ENCODE data around the gene RIMBP2. TPM values are rescaled to one million over a fixed set of nuclear protein-coding genes. Genes with fewer than 3 reads are reported as not detected.

Gene RIMBP2
- polyA plus RNA-seq, 1 donor (not counting 4 experiments of a cell fraction or from before 2014, with no cell fraction given), result 0.16 TPM

GRCh38 chr12:130461447-130461815 is 254.7 kb downstream of the RIMBP2 start:
- H3K27me3 ChIP-seq (ENCODE audit: control insufficient read depth, extremely low read depth, insufficient read depth, low read length), result no peaks in the 10 kb centered on the region
- FAIRE-seq, result no peak

DNA sequence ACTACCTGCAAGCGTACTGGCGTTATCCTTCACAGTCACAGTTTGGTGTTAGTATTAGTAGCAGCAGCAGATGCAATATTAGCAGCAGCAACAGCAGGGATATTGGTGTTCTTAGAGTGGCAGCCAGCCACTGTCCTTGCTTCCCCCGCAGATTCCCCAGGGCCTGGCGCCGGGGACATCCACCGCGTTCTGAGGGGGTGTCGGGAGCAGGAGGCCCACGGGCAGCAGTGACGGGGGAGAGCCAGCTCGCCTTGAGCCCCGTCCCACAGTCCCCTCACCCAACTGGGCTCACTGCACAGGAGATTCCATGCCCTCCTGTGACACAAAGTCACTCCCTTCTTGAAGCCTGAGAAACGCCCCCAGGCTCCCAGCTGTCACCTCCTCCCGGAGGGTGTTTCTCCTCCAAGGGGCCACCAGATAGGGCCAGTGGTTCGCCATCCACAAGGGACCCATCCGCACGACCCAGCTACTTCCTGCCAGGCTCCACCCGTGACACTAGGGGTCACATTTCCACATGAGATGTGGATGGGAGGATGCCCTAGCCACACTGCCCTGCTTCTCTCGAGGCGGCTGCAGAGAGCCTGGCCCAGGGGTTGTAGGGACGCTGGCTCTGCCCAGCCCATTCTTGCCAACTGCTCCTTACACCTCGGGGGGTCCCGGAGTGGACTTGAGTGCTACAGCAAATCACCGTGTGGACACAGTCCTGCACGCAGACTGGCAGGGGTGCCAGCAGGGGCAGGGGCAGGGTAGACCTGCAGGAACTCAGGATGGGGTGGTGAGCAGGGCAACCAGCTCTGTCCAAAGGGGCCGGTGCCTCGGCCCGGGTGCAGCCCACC is 255.3 kb downstream of the RIMBP2 start:
- dilution Hi-C loops (cut with MboI; ENCODE audit: extremely low pct_ligation_motif_present, low sequenced_read_pairs), result no loop called here
- Histone ChIP-seq H2AFZ (ENCODE audit: control insufficient read depth, low read length) (no peak overlapping the region), H4K20me1 (ENCODE audit: control insufficient read depth, extremely low read depth, insufficient read depth, low read length) (no peaks in the 10 kb centered on the region), H3K9ac (ENCODE audit: control insufficient read depth, extremely low read depth, insufficient read depth, low read length) (no peak overlapping the region), H3K4me2 (ENCODE audit: control insufficient read depth, extremely low read depth, insufficient read depth, low read depth, low read length) (no peak overlapping the region), H3K79me2 (ENCODE audit: control insufficient read depth, insufficient read depth, low read length) (no peaks in the 10 kb centered on the region), H3K27me3 (ENCODE audit: control insufficient read depth, extremely low read depth, insufficient read depth, low read length) (no peaks in the 10 kb centered on the region), H3K27ac (ENCODE audit: control insufficient read depth, insufficient read depth, low read length) (no peak overlapping the region), H3K9me1 (ENCODE audit: control insufficient read depth, extremely low read depth, insufficient read depth, low read length) (no peaks in the 10 kb centered on the region), H3K9me3 (ENCODE audit: control insufficient read depth, low read depth, low read length) (peaks cover 5% of the 10 kb centered on the region), H3K36me3 (ENCODE audit: control insufficient read depth in 2 of 2, extremely low read depth in 1 of 2, insufficient read depth in 2 of 2, low read length in 2 of 2) (no peaks in the 10 kb centered on the region), H3K4me1 (ENCODE audit: control insufficient read depth, extremely low read depth, insufficient read depth, low read length) (no peaks in the 10 kb centered on the region), H3K4me3 (ENCODE audit: control insufficient read depth in 2 of 3, extremely low read depth in 1 of 3, insufficient read depth in 2 of 3, low read depth in 1 of 3, low read length in 3 of 3) (no peak overlapping the region)
- TF ChIP-seq CTCF (optimal IDR thresholded peaks at IDR 0.05 in 1 of 3, IDR thresholded peaks at IDR 0.05 in 1 of 3, conservative IDR thresholded peaks at IDR 0.05 in 1 of 3; ENCODE audit: extremely low read depth in 1 of 3, insufficient read depth in 2 of 3, low read length in 3 of 3) (no peak), EZH2 (IDR thresholded peaks at IDR 0.05; ENCODE audit: low read length) (no peak)
- FAIRE-seq, result no peak
- DNase-seq (ENCODE audit: low read depth, low spot score), result no peak

More at GRCh38 chr12:130461447-130461815, 254.7 kb downstream of the RIMBP2 start:
- Histone ChIP-seq H3K4me3 (ENCODE audit: control insufficient read depth in 2 of 3, extremely low read depth in 1 of 3, insufficient read depth in 2 of 3, low read depth in 1 of 3, low read length in 3 of 3) (no peak overlapping the region), H3K9ac (ENCODE audit: control insufficient read depth, extremely low read depth, insufficient read depth, low read length) (no peak overlapping the region), H4K20me1 (ENCODE audit: control insufficient read depth, extremely low read depth, insufficient read depth, low read length) (no peaks in the 10 kb centered on the region), H3K9me1 (ENCODE audit: control insufficient read depth, extremely low read depth, insufficient read depth, low read length) (no peaks in the 10 kb centered on the region), H3K9me3 (ENCODE audit: control insufficient read depth, low read depth, low read length) (peaks cover 5% of the 10 kb centered on the region), H2AFZ (ENCODE audit: control insufficient read depth, low read length) (no peak overlapping the region), H3K4me2 (ENCODE audit: control insufficient read depth, extremely low read depth, insufficient read depth, low read depth, low read length) (no peak overlapping the region), H3K27ac (ENCODE audit: control insufficient read depth, insufficient read depth, low read length) (no peak overlapping the region), H3K4me1 (ENCODE audit: control insufficient read depth, extremely low read depth, insufficient read depth, low read length) (no peaks in the 10 kb centered on the region), H3K79me2 (ENCODE audit: control insufficient read depth, insufficient read depth, low read length) (no peaks in the 10 kb centered on the region), H3K36me3 (ENCODE audit: control insufficient read depth in 2 of 2, extremely low read depth in 1 of 2, insufficient read depth in 2 of 2, low read length in 2 of 2) (no peaks in the 10 kb centered on the region)
- DNase-seq (ENCODE audit: low read depth, low spot score), result no peak
- dilution Hi-C loops (cut with MboI; ENCODE audit: extremely low pct_ligation_motif_present, low sequenced_read_pairs), result no loop called here
- no peak for TF ChIP-seq CTCF (optimal IDR thresholded peaks at IDR 0.05 in 1 of 3, IDR thresholded peaks at IDR 0.05 in 1 of 3, conservative IDR thresholded peaks at IDR 0.05 in 1 of 3; ENCODE audit: extremely low read depth in 1 of 3, insufficient read depth in 2 of 3, low read length in 3 of 3)
- TF ChIP-seq EZH2 (IDR thresholded peaks at IDR 0.05; ENCODE audit: low read length), result no peak
